Calu3 (cell line): ENCODE data around the gene FBXO45. TPM values are rescaled to one million over a fixed set of nuclear protein-coding genes. Genes with fewer than 3 reads are reported as not detected.
"Not testable (repeated sequence)": the region's sequence is repeated elsewhere in the genome, so short reads cannot be mapped to it uniquely, and the experiment has no call there.

Experiments used
- BruUV-seq: library from RNA; stranded (reverse); fragments of 400-500 nt; replicated peaks from 2 replicates; lab custom pipeline; 2021; lab: Mats Ljungman, UMichigan
- CTCF ChIA-PET: fragments of 300-600 bp; sonication (Branson Sonifier 250); formaldehyde crosslinking; loops from one replicate; lab custom pipeline; 2022; ENCODE audit warnings: antibody characterized with exemption; lab: Charles Lee
- DNase-seq: peaks from one replicate; pipeline ENCODE4 v3.0.0; 2022
- H3K27ac Mint-ChIP-seq: one replicate; pipeline ENCODE4 v1.8.0; 2022; ENCODE audit warnings: mixed read lengths; ENCODE audit not compliant: unreplicated experiment
- H3K27me3 Mint-ChIP-seq: one replicate; pipeline ENCODE4 v1.8.0; 2022; ENCODE audit warnings: mixed read lengths; ENCODE audit not compliant: unreplicated experiment
- H3K36me3 Mint-ChIP-seq: one replicate; pipeline ENCODE4 v1.8.0; 2022; ENCODE audit warnings: mild to moderate bottlenecking, moderate library complexity, mixed read lengths; ENCODE audit not compliant: insufficient read depth, unreplicated experiment
- H3K4me1 Mint-ChIP-seq: one replicate; pipeline ENCODE4 v1.8.0; 2022; ENCODE audit warnings: mild to moderate bottlenecking, low read depth, mixed read lengths; ENCODE audit not compliant: unreplicated experiment
- H3K4me3 Mint-ChIP-seq: one replicate; pipeline ENCODE4 v1.8.0; 2022; ENCODE audit warnings: mild to moderate bottlenecking, low read depth, moderate library complexity, mixed read lengths; ENCODE audit not compliant: unreplicated experiment
- H3K9me3 Mint-ChIP-seq: one replicate; pipeline ENCODE4 v1.8.0; 2022; ENCODE audit warnings: low read depth, mixed read lengths; ENCODE audit not compliant: unreplicated experiment
- CTCF ChIP-seq: fragments of 200-600 bp; IDR thresholded peaks from one replicate; pipeline ENCODE4 v1.8.0; 2022; ENCODE audit warnings: antibody characterized with exemption; ENCODE audit not compliant: unreplicated experiment
- intact Hi-C: fragments of 100-400 bp; cut with micrococcal nuclease; formaldehyde crosslinking; loops from one replicate; pipeline ENCODE4 v1.10.0; 2022; ENCODE audit not compliant: unreplicated experiment
- total RNA-seq: library from RNA; stranded (reverse); gene quantifications from 2 replicates; pipeline ENCODE4 v1.2.3, GENCODE V29; 2022

Gene FBXO45
- total RNA-seq, 1 experiment from 2014 or later = 10.8 TPM

- intact Hi-C loops = no loop called here
- no peak for TF ChIP-seq CTCF
- Mint-ChIP-seq H3K4me1 (no peaks in the 10 kb centered on the region), H3K9me3 (no peaks in the 10 kb centered on the region), H3K27me3 (peaks cover 13% of the 10 kb centered on the region), H3K27ac (no peak overlapping the region), H3K36me3 (no peaks in the 10 kb centered on the region), H3K4me3 (no peak overlapping the region)
- DNase-seq = no peak
- no TSS peak for BruUV-seq
- CTCF ChIA-PET = no interaction called here
These were observed 23.9 kb upstream of the FBXO45 start for GRCh38 chr3:196544491-196544992.

- BruUV-seq = no TSS peak
- H3K27me3 Mint-ChIP-seq = peaks cover 13% of the 10 kb centered on the region
- no peak overlapping the region for H3K4me3 Mint-ChIP-seq
- no peaks in the 10 kb centered on the region for H3K4me1 Mint-ChIP-seq
- intact Hi-C loops = no loop called here
- DNase-seq = no peak
- H3K9me3 Mint-ChIP-seq = no peaks in the 10 kb centered on the region
- CTCF ChIA-PET = interaction anchor here (0.6 kb wide), 1 partner anchor 38 kb away, joined by 4 read pairs; no protein-coding TSS in a partner anchor
- no peak for TF ChIP-seq CTCF
- H3K36me3 Mint-ChIP-seq = no peaks in the 10 kb centered on the region
- H3K27ac Mint-ChIP-seq = no peak overlapping the region
These were observed 21.9 kb upstream of the FBXO45 start for GRCh38 chr3:196546537-196546936.

DNA sequence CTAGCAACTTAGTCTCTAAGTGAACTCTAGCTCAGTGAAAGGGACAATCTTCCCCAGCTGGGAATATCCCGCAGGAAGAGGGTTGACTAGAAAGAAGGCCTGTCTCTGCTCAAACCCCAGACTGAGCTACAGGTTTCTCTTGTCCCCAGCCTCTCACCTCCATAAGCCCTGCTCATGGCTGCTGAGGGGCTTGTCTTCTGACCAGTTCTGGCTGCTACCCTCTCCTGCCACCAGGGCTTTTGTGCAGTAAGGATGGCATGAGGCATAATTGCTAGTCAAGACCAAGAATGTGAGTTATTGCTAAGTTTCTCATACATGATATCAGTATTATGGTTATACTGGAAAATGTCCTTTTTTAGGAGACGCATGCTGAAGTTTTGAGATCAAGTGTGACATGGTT lies 21.4 kb upstream of the FBXO45 start:
- no peak for TF ChIP-seq CTCF
- no peak overlapping the region for H3K4me3 Mint-ChIP-seq
- no peaks in the 10 kb centered on the region for H3K4me1 Mint-ChIP-seq
- CTCF ChIA-PET = interaction anchor here (0.6 kb wide), 1 partner anchor 38 kb away, joined by 4 read pairs; no protein-coding TSS in a partner anchor
- intact Hi-C loops = no loop called here
- peaks cover 13% of the 10 kb centered on the region for H3K27me3 Mint-ChIP-seq
- DNase-seq = no peak
- H3K9me3 Mint-ChIP-seq = no peaks in the 10 kb centered on the region
- no TSS peak for BruUV-seq
- H3K36me3 Mint-ChIP-seq = no peaks in the 10 kb centered on the region
- no peak overlapping the region for H3K27ac Mint-ChIP-seq

GRCh38 chr3:196549312-196549711 lies 19.1 kb upstream of the FBXO45 start:
- H3K36me3 Mint-ChIP-seq, DNase-seq, H3K27ac Mint-ChIP-seq, intact Hi-C loops, H3K4me1 Mint-ChIP-seq, BruUV-seq, CTCF ChIA-PET, H3K4me3 Mint-ChIP-seq, H3K9me3 Mint-ChIP-seq: not testable (repeated sequence)
- H3K27me3 Mint-ChIP-seq = peaks cover 11% of the 10 kb centered on the region

DNA sequence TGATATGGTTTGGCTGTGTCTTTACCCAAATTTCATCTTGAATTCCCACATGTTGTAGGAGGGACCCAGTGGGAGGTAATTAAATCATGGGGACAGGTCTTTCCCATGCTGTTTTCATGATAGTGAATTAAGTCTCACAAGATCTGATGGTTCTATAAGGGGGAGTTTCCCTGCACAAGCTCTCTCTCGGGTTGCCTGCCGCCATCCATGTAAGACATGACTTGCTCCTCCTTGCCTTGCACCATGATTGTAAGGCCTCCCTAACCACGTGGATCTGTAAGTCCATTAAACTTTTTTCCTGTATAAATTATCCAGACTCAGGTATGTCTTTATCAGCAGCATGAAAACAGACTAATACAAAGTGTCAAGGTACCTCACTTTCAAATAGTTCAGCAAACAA lies 18.3 kb upstream of the FBXO45 start:
- H3K4me1 Mint-ChIP-seq, H3K36me3 Mint-ChIP-seq, intact Hi-C loops, H3K9me3 Mint-ChIP-seq, DNase-seq, H3K4me3 Mint-ChIP-seq, H3K27ac Mint-ChIP-seq, BruUV-seq, H3K27me3 Mint-ChIP-seq, CTCF ChIA-PET: not testable (repeated sequence)
